Measurements from ENCODE around the gene CYP39A1.

- TF ChIP-seq, protein P1, sequence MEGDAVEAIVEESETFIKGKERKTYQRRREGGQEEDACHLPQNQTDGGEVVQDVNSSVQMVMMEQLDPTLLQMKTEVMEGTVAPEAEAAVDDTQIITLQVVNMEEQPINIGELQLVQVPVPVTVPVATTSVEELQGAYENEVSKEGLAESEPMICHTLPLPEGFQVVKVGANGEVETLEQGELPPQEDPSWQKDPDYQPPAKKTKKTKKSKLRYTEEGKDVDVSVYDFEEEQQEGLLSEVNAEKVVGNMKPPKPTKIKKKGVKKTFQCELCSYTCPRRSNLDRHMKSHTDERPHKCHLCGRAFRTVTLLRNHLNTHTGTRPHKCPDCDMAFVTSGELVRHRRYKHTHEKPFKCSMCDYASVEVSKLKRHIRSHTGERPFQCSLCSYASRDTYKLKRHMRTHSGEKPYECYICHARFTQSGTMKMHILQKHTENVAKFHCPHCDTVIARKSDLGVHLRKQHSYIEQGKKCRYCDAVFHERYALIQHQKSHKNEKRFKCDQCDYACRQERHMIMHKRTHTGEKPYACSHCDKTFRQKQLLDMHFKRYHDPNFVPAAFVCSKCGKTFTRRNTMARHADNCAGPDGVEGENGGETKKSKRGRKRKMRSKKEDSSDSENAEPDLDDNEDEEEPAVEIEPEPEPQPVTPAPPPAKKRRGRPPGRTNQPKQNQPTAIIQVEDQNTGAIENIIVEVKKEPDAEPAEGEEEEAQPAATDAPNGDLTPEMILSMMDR (IDR thresholded peaks at IDR 0.05), result no peak
- TF ChIP-seq POLR2A (IDR thresholded peaks at IDR 0.05), result no peak
These were observed 5.0 kb upstream of the CYP39A1 start for GRCh38 chr6:46657642-46658041.

All from body of pancreas (tissue), 4 donors.